ENCODE data around the gene TMEM106C. TPM values are rescaled to one million over a fixed set of nuclear protein-coding genes. Genes with fewer than 3 reads are reported as not detected.

Gene TMEM106C
- total and polyA plus RNA-seq, 10 of the 15 experiments (the other 5 are each of a cell fraction or from before 2014, with no cell fraction given), result 90.2 to 280 (median 161) TPM

- no peak overlapping the region for H2AFZ ChIP-seq (ENCODE audit: control insufficient read depth, low read depth, low read length)
- ChIA-PET RAD21 (ENCODE audit: unreplicated experiment) (no interaction called here), CTCF (interaction anchor here (1.5 kb wide), 1 partner anchor 24 kb away, joined by 4 read pairs; no protein-coding TSS in a partner anchor), POLR2A (interaction anchor here (0.5 kb wide), 1 partner anchor 129 kb away, joined by 3 read pairs; no protein-coding TSS in a partner anchor), SMC1A (ENCODE audit: uncharacterized antibody, unreplicated experiment) (no interaction called here)
- no peaks in the 10 kb centered on the region; a peak in 2 of 4 replicates for H3K27me3 ChIP-seq (replicated peaks in 1 of 2; ENCODE audit: control insufficient read depth in 2 of 2, insufficient read depth in 2 of 2, low read length in 1 of 2)
- no peak overlapping the region for H3K4me3 ChIP-seq
- no peak for DNase-seq (ENCODE audit: low read depth, low spot score)
- in situ Hi-C loops (cut with MboI), result no loop called here
- no peaks in the 10 kb centered on the region for H3K9me3 ChIP-seq (replicated peaks; ENCODE audit: control insufficient read depth, insufficient read depth, low read length)
- WGBS (ENCODE audit: insufficient coverage, insufficient replicate concordance, low lambda C conversion rate, missing lambda C conversion rate), result 63% methylated on average over 9 of the region's 9 CpGs
- FAIRE-seq, result no peak
- peaks cover 0 to 3% of the 10 kb centered on the region in 2 experiments; a peak in 1 of 4 replicates for H3K36me3 ChIP-seq (ENCODE audit: control insufficient read depth in 2 of 2, insufficient read depth in 2 of 2, low read length in 1 of 2)
- no peak overlapping the region for H3K4me2 ChIP-seq (ENCODE audit: control insufficient read depth, insufficient read depth)
- H3K9ac ChIP-seq (ENCODE audit: control insufficient read depth, insufficient read depth, low read length), result no peak overlapping the region
- no peak overlapping the region for H3K27ac ChIP-seq (ENCODE audit: control insufficient read depth, insufficient read depth)
- no peaks in the 10 kb centered on the region for H3K4me1 ChIP-seq (ENCODE audit: control insufficient read depth, insufficient read depth, low read length)
- no TSS peak for BruUV-seq (replicated peaks)
- intact Hi-C loops (cut with micrococcal nuclease; ENCODE audit: unreplicated experiment), result no loop called here
- ATAC-seq, result no peak
- no peaks in the 10 kb centered on the region; the same call in 1 of the 2 replicates for H4K20me1 ChIP-seq (ENCODE audit: control insufficient read depth, insufficient read depth)
- no peaks in the 10 kb centered on the region for H3K79me2 ChIP-seq (ENCODE audit: control insufficient read depth, insufficient read depth, low read length)
- TF ChIP-seq ZNF592 (IDR thresholded peaks at IDR 0.05) (no peak), RB1 (IDR thresholded peaks at IDR 0.05; ENCODE audit: borderline replicate concordance) (no peak), BMI1 (IDR thresholded peaks at IDR 0.05; ENCODE audit: borderline replicate concordance) (no peak), ZBED1 (IDR thresholded peaks at IDR 0.05; ENCODE audit: borderline replicate concordance) (no peak), IKZF1 (conservative IDR thresholded peaks at IDR 0.05) (no peak), MTA3 (IDR thresholded peaks at IDR 0.05; ENCODE audit: borderline replicate concordance, low read length) (no peak), SPI1 (IDR thresholded peaks at IDR 0.05; ENCODE audit: borderline replicate concordance, insufficient read depth, low read depth, low read length) (no peak), KAT2A (conservative IDR thresholded peaks at IDR 0.05; ENCODE audit: control insufficient read depth, low read depth, low read length) (no peak), SKIL (IDR thresholded peaks at IDR 0.05; ENCODE audit: low read depth, poor library complexity, severe bottlenecking) (no peak), ZNF687 (IDR thresholded peaks at IDR 0.05) (no peak), PAX8 (IDR thresholded peaks at IDR 0.05) (no peak), RELA (IDR thresholded peaks at IDR 0.05; ENCODE audit: borderline replicate concordance, partially characterized antibody) (no peak), NBN (IDR thresholded peaks at IDR 0.05) (no peak), SIX5 (IDR thresholded peaks at IDR 0.05; ENCODE audit: low read depth, low read length, severe bottlenecking) (no peak), SMAD5 (IDR thresholded peaks at IDR 0.05; ENCODE audit: low read depth) (no peak), GABPA (IDR thresholded peaks at IDR 0.05; ENCODE audit: low read depth) (no peak)
Observed at GRCh38 chr12:47973870-47974269, 10.5 kb downstream of the TMEM106C start.

Measured in GM12878 (cell line).